ENCODE measurements around the gene IFI35. TPM values are rescaled to one million over a fixed set of nuclear protein-coding genes. Genes with fewer than 3 reads are reported as not detected.

Gene IFI35
- total and polyA plus RNA-seq, 9 of the 15 experiments (the other 6 are each of a cell fraction or from before 2014, with no cell fraction given): 4.4 to 13.1 (median 10.2) TPM

GRCh38 chr17:43020030-43020621 is 13.5 kb downstream of the IFI35 start (continued):
- TF ChIP-seq MITF (IDR thresholded peaks at IDR 0.05): no peak
- TF ChIP-seq POLR2AphosphoS5 (IDR thresholded peaks at IDR 0.05; ENCODE audit: control insufficient read depth, insufficient read depth, low read depth, low read length): no peak
- no peak for TF ChIP-seq E2F1 (CRISPR knock-in tag; IDR thresholded peaks at IDR 0.05)
- TF ChIP-seq HMG20B (CRISPR knock-in tag; IDR thresholded peaks at IDR 0.05): no peak
- TF ChIP-seq FOSL1 (tag; conservative IDR thresholded peaks at IDR 0.05): no peak
- no peak for TF ChIP-seq COPS2 (conservative IDR thresholded peaks at IDR 0.05)
- TF ChIP-seq ELF4 (CRISPR knock-in tag; IDR thresholded peaks at IDR 0.05): no peak
- no peak for TF ChIP-seq ZNF707 (CRISPR knock-in tag; conservative IDR thresholded peaks at IDR 0.05)
- TF ChIP-seq NCOA2 (IDR thresholded peaks at IDR 0.05; ENCODE audit: partially characterized antibody in 2 of 2): no peak
- TF ChIP-seq NCOR1 (IDR thresholded peaks at IDR 0.05): no peak
- no peak for TF ChIP-seq ATF7 (IDR thresholded peaks at IDR 0.05)
- peak; percentile 78 for TF ChIP-seq GABPA (tag; conservative IDR thresholded peaks at IDR 0.05; ENCODE audit: low read depth)
- no peak for TF ChIP-seq FOXJ2 (tag; IDR thresholded peaks at IDR 0.05)
- TF ChIP-seq ZFX (CRISPR knock-in tag; IDR thresholded peaks at IDR 0.05): peak; percentile 29; the same call in 1 of the 2 replicates
- no peak for TF ChIP-seq PML (IDR thresholded peaks at IDR 0.05; ENCODE audit: low read length)
- no peak for TF ChIP-seq GABPB1 (CRISPR knock-in tag; IDR thresholded peaks at IDR 0.05)
- no peak for TF ChIP-seq WHSC1 (IDR thresholded peaks at IDR 0.05; ENCODE audit: low read length)
- TF ChIP-seq GATAD2B (IDR thresholded peaks at IDR 0.05; ENCODE audit: borderline replicate concordance): no peak
- TF ChIP-seq ZNF644 (tag; IDR thresholded peaks at IDR 0.05; ENCODE audit: low read depth): 0 out of 2 replicates have a peak, but pooled peaks have one; percentile 2
- no peak for TF ChIP-seq CXXC5 (CRISPR knock-in tag; IDR thresholded peaks at IDR 0.05)
- no peak for TF ChIP-seq GTF2E2 (tag; IDR thresholded peaks at IDR 0.05)
- TF ChIP-seq CBFB (CRISPR knock-in tag; IDR thresholded peaks at IDR 0.05): no peak
- no peak for TF ChIP-seq SIRT6 (IDR thresholded peaks at IDR 0.05; ENCODE audit: low read depth, low read length)
- TF ChIP-seq TRIM28 (IDR thresholded peaks at IDR 0.05): no peak
- TF ChIP-seq ZNF324 (CRISPR knock-in tag; IDR thresholded peaks at IDR 0.05): no peak
- TF ChIP-seq ZNF146 (CRISPR knock-in tag; IDR thresholded peaks at IDR 0.05; ENCODE audit: unreplicated experiment): no peak
- no peak for TF ChIP-seq DIDO1 (tag; IDR thresholded peaks at IDR 0.05; ENCODE audit: low read depth)
- no peak for TF ChIP-seq PHTF2 (CRISPR knock-in tag; IDR thresholded peaks at IDR 0.05)
- no peak for TF ChIP-seq BDP1 (IDR thresholded peaks at IDR 0.05; ENCODE audit: insufficient read depth, insufficient read length)
- no peak for TF ChIP-seq ZNF124 (CRISPR knock-in tag; IDR thresholded peaks at IDR 0.05)
